Muscle layer of duodenum (tissue), 2 donors: ENCODE measurements around the gene LAMB3.

Source experiments
- H3K27ac ChIP-seq: one replicate; pipeline ENCODE4 v1.7.0; 2013; ENCODE audit warnings: mild to moderate bottlenecking, low read length
- H3K27me3 ChIP-seq: one replicate; pipeline ENCODE4 v1.7.0; 2013; ENCODE audit warnings: low read depth, mild to moderate bottlenecking, control low read depth, low read length
- H3K36me3 ChIP-seq, 2 donors: one replicate each; pipeline ENCODE4 v1.7.0; 2013; ENCODE audit warnings: low read length in 2 of 2, control low read depth in 1 of 2, mild to moderate bottlenecking in 1 of 2; ENCODE audit not compliant: insufficient read depth in 2 of 2, control insufficient read depth in 1 of 2
- H3K4me1 ChIP-seq, 2 donors: one replicate each; pipeline ENCODE4 v1.7.0; 2013; ENCODE audit warnings: low read length in 2 of 2, mild to moderate bottlenecking in 2 of 2, control low read depth in 1 of 2, moderate library complexity in 1 of 2; ENCODE audit not compliant: insufficient read depth in 2 of 2, control insufficient read depth in 1 of 2
- H3K4me3 ChIP-seq, 2 donors: one replicate each; pipeline ENCODE4 v1.7.0; 2013; ENCODE audit warnings: low read length in 2 of 2, low read depth in 1 of 2, mild to moderate bottlenecking in 1 of 2
- H3K9me3 ChIP-seq, 2 donors: one replicate each; pipeline ENCODE4 v1.7.0; 2013; ENCODE audit warnings: low read length in 2 of 2, control low read depth in 1 of 2, mild to moderate bottlenecking in 1 of 2; ENCODE audit not compliant: control insufficient read depth in 1 of 2
- donor health status: healthy.

LAMB3 gene

DNA sequence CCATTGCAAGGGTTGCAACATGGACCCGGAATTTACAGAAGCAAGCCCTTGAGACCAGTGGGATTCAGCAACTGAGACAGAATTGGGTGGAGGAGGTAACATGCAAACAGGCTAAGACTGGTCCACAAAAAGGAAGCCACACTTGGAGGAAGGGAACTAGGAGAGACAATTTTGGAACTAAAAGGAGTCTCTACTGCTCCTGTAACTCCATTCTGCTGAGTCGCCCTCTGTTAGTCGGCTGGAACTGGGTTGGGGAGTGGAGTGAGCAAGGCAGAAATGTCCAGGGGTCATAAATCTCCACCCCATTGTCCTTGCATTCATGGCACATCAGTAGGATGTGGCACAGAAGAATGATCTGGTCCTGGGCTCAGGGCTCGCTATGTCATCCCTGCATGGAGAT is 5.1 kb downstream of the LAMB3 start:
- Histone ChIP-seq H3K9me3 (no peaks in the 10 kb centered on the region), H3K4me1 (peaks cover 38 to 41% of the 10 kb centered on the region in 2 donors), H3K36me3 (no peaks in the 10 kb centered on the region), H3K4me3 (no peak overlapping the region), H3K27ac (no peak overlapping the region), H3K27me3 (no peaks in the 10 kb centered on the region)

DNA sequence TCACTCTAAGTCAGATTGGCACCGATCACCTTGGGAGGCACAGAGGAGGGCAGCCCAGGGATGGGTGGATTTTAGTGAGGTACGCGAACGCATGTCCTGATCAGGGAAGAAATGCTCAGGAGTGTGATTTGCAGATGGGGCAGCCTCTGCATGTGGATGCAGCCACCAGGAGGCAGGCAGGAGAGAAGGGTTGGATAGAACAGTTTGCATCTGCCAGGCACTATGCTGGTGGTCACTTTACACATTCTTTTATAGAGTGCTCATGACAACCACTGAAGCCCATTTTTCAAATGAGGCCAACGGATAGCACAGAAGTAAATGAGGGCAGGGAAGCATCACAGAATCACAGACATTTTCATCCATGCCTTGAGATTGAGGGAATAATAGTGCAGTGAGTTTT is 5.7 kb downstream of the LAMB3 start:
- Histone ChIP-seq H3K27ac (no peak overlapping the region), H3K4me1 (peaks cover 38 to 46% of the 10 kb centered on the region in 2 donors), H3K27me3 (no peaks in the 10 kb centered on the region), H3K4me3 (no peak overlapping the region), H3K9me3 (no peaks in the 10 kb centered on the region), H3K36me3 (no peaks in the 10 kb centered on the region)

DNA sequence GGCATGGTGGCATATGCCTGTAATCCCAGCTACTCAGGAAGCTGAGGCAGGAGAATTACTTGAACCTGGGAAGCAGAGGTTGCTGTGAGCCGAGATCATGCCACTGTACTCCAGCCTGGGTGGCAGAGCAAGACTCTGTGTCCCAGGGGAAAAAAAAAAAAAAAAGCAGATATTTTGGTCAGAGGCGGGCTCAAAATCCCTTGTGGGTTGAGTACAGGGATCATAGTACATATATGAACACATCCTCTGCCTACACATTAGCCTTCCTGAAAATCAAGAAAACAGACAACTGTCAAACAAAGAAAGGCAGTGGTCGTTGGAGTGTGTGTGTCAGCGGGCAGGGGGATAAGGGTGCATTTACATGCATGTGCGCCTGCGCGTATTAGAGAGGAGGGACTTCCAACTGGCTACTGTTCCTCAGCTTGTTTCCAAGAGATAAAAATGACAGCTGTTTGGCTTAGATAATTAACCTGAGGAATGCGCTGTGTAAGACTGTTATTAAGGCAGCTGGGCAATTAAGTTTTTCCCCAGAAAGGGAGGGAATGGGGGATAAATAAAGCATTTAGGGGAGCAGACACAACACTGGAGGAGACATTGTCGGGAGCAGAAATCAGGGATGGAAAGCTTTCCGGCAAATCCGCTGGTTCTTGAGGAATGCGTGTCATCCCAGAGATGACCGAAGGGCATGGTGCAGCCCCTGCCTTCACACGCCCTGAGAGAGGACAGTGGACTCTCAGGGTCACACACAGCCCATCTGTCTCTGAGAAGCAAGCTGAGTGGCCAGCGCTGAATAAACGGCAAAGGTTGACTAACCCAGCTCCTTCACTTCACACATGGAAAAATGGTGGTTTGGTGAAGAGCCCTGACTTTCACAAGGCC is 6.4 kb downstream of the LAMB3 start:
- H3K4me3 ChIP-seq, result no peak overlapping the region
- H3K27ac ChIP-seq, result no peak overlapping the region
- H3K36me3 ChIP-seq, result no peaks in the 10 kb centered on the region
- no peaks in the 10 kb centered on the region for H3K9me3 ChIP-seq
- H3K4me1 ChIP-seq, result peaks cover 36 to 43% of the 10 kb centered on the region in 2 donors
- no peaks in the 10 kb centered on the region for H3K27me3 ChIP-seq

DNA sequence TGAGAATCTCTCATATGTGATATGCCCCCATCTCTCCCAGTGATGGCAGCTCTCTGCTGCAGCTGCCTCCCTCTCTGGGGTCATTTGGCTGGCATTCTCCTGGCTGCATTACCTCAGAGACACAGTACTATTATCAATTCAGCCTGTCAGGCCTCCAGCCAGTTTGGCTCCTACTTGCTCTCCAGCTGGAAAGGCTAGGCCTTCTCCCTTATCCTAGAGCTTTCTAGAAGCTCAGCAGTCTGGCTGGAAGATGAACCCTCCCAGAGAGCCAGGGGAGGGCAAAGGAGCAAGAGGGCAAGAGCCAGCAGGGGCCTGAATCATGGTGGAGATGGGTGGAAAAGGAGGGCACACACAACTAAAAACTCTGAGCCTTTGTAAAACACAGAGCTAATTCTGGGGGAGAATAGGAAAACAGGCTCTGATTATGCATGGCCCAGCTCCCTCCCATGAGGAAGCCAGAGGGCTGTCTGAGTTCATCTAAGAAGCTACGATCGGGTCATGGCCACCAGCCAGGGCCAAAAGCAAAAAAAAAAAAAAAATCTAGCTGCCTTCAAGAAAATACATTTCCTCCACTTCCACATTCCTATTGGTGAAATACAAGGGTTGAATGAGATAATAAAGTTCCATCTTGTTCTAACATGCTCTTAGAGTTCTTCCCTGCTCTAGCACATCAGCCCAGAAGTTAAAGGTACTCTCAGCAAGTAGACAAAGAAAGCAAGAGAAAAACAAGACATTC is 8.8 kb downstream of the LAMB3 start:
- Histone ChIP-seq H3K27ac (peak overlapping the region; percentile 14), H3K27me3 (no peaks in the 10 kb centered on the region), H3K4me1 (peaks cover 17 to 30% of the 10 kb centered on the region in 2 donors), H3K36me3 (no peaks in the 10 kb centered on the region), H3K9me3 (no peaks in the 10 kb centered on the region), H3K4me3 (no peak overlapping the region)

DNA sequence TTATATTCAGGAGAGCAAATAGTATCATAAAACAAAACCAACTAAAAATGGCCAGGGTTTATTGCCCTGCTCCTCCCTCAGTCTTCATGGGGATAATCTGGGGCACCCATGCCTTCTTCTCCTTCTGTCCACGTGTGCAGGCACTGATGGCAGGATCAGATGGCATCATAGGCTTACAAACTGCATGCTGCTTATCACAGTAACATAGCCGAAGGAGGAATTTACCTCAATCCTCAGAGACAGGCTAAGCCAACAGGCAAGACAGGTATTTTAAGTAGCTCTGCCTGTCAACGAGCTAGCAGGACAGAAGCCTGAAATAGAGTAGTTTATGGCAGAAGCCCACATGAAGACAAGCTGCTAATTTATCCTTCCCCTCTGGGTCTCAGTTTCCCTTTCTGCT is 9.4 kb downstream of the LAMB3 start:
- H3K36me3 ChIP-seq, result no peaks in the 10 kb centered on the region
- no peaks in the 10 kb centered on the region for H3K9me3 ChIP-seq
- no peak overlapping the region for H3K4me3 ChIP-seq
- H3K4me1 ChIP-seq, result peaks cover 17 to 30% of the 10 kb centered on the region in 2 donors
- H3K27ac ChIP-seq, result peak overlapping the region; percentile 14
- H3K27me3 ChIP-seq, result no peaks in the 10 kb centered on the region

DNA sequence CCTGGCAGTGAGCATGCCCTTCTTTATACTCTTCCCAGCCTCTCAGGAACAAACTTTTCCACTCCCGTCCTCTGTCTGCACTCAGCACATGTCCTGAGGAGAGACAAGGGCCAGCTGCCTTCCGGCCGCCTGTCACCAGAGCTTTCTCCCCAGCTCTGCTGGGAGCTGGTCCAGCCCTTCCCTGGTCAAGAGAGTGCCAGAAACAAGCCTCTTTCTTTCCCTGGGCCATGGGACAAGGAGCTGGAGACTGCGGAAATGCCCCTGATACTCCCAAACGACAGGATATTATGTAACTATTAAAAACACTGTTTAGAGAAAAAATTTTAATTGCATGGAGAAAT is 10.4 kb downstream of the LAMB3 start:
- no peaks in the 10 kb centered on the region for H3K36me3 ChIP-seq
- peak overlapping the region; percentile 53 for H3K27ac ChIP-seq
- H3K4me1 ChIP-seq, result peaks cover 17 to 30% of the 10 kb centered on the region in 2 donors
- H3K27me3 ChIP-seq, result no peaks in the 10 kb centered on the region
- H3K4me3 ChIP-seq, result no peak overlapping the region
- H3K9me3 ChIP-seq, result no peaks in the 10 kb centered on the region

DNA sequence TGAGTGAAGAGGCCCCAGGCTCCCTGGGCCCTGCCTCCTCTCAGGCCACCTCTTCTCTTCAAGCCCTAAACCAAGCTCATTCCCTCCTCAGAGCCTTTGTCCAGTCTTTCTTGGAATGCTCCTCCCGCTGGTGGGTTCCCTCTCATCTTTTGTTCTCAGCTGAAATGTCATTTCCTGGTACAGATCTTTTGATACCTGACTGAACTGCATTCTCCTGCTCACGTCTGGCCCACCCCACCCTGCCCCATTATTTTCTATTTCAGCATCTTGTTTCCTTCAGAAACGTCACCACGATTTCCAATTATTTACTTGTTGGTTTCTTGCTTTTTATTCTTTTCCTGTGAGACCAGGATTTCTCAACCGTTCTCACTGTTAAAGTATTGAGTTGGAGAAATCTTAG is 16.4 kb downstream of the LAMB3 start:
- H3K36me3 ChIP-seq, result no peaks in the 10 kb centered on the region
- no peak overlapping the region for H3K4me3 ChIP-seq
- H3K9me3 ChIP-seq, result no peaks in the 10 kb centered on the region
- no peak overlapping the region for H3K27ac ChIP-seq
- H3K4me1 ChIP-seq, result no peaks in the 10 kb centered on the region
- no peaks in the 10 kb centered on the region for H3K27me3 ChIP-seq

DNA sequence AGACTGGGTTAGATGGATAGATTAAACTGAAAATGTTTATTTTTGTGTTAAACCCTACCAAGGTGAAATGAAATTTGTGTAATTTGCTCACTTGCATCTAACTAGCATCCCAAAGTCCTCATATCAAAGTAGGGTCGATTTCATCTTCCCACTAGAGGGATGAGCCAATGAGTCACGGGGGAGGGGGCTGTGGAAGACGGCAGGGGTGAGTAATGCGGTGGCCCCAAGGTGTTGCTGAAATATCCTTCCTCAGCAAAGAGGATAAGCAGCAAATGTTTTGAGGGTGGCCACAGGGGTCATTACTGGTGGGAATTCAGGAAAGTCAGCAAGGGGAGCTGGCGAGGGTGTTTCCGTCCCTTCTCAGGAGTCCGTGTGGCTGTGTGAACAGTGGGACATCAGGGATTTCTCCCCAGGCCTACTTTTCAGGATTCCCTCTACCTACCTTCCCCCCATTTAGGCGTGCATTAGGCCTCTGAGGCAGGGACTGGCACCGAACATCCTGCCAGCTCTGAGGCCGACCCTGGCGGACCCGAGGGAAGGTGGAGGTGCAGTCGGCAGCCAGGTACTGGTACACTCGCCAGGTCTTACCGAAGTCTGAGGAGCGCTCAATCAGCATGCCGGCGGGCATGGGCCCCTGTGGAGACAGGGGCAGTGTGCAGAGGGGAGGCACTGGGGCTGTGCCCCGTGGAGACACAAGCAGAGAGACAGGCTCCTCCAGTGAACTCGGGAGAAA is 18.1 kb downstream of the LAMB3 start:
- H3K27me3 ChIP-seq, result no peaks in the 10 kb centered on the region
- no peak overlapping the region for H3K27ac ChIP-seq
- no peaks in the 10 kb centered on the region for H3K36me3 ChIP-seq
- H3K9me3 ChIP-seq, result no peaks in the 10 kb centered on the region
- H3K4me1 ChIP-seq, result no peaks in the 10 kb centered on the region
- H3K4me3 ChIP-seq, result no peak overlapping the region

DNA sequence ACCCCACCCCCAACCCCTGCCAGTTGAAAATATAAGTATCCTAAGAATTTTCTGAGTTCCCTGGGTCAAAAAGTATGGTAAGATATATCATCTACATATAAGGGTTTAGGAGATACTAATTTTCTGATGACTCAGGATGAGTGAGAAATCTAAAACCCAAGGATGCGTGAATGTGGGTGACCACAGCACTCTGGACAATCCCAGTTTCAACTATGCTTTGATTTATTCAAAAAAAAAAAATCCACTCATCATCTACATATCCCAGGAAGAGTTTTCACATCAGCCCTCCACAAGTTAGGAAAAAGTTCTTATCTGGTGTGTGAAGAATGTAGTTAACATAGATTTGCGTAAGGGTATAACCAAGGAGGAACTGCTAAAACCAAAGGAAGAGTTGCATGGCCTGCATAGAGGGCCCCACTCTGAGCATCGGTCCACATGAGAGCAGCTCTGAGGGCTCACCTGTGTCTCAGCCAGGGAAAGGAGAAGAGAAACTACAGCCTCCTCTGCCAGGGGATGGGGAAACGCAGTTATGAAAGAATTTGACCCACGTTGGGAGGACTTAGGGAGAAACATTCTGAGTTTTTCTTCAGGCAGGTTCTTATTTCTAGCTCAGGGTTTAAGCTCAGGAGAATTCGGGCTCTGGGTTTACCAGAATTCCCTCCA is 18.8 kb downstream of the LAMB3 start:
- Histone ChIP-seq H3K27ac (no peak overlapping the region), H3K9me3 (no peaks in the 10 kb centered on the region), H3K4me3 (no peak overlapping the region), H3K4me1 (no peaks in the 10 kb centered on the region), H3K36me3 (no peaks in the 10 kb centered on the region), H3K27me3 (no peaks in the 10 kb centered on the region)

DNA sequence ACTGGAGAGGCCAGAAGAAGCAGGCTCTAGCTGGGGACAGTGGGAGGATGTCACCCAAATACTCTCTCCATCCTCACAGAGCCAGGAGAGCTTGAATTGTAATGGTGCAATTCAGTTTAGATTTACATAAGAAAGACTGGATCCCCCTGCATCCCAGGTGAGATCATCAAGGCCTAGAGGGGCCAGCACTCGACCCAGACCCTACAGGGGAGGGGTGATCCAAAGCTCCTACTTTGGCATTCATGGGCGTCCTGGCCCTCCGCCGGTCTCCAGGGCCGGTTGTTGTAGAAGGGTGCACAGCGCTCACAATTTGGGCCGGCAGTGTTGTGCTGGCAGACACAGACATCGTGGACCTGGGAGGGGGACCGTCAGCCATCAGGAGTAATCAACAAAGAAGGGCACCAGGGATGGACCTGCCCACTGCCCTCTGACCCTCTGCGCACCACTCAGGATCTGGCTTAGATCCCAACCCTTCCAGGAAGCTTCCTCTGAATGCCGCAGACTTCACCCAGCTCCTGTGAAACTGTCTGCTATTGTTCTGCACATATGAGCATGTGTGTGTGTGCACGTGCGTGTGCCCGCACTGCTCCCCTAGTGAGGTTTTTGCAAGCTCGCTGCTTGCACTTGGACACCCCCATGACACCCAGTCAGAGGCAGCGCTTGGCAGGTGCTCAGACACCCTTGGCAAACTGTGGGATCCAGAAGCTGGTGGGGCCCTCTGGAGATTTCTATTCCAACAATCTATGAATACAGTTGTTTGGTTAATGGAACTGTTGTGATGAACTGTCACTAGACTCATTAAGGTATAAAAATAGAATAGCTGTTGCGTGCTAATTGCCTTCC is 21.6 kb downstream of the LAMB3 start:
- Histone ChIP-seq H3K36me3 (no peaks in the 10 kb centered on the region), H3K27ac (no peak overlapping the region), H3K4me3 (no peak overlapping the region), H3K9me3 (no peaks in the 10 kb centered on the region), H3K27me3 (no peaks in the 10 kb centered on the region), H3K4me1 (peaks cover 0 to 12% of the 10 kb centered on the region in 2 donors)
